Measurements from ENCODE around the gene MAGEA6. TPM values are rescaled to one million over a fixed set of nuclear protein-coding genes. Genes with fewer than 3 reads are reported as not detected.
"Not testable (repeated sequence)": the region's sequence is repeated elsewhere in the genome, so short reads cannot be mapped to it uniquely, and the experiment has no call there.

Gene MAGEA6
- total and polyA plus RNA-seq, 11 donors, result not detected

- H3K4me3 ChIP-seq; H3K36me3 ChIP-seq; DNase-seq; H3K27ac ChIP-seq; H3K9me3 ChIP-seq; H3K27me3 ChIP-seq; intact Hi-C loops (cut with DNase I); H3K4me1 ChIP-seq: not testable (repeated sequence)
- ATAC-seq, result peak in 1 of 4 donors; percentile 37
- WGBS, 4 donors, result 72 to 87% methylated on average over 3 to 4 of the region's 7 CpGs; no CpG with 5 or more reads in 2 of the 4 donors
Observed at GRCh38 chrX:152761582-152761981, 7.9 kb downstream of the MAGEA6 start.

GRCh38 chrX:152759544-152759943 is 9.9 kb downstream of the MAGEA6 start:
- H3K27ac ChIP-seq; intact Hi-C loops (cut with DNase I); H3K4me1 ChIP-seq; H3K4me3 ChIP-seq; H3K36me3 ChIP-seq; H3K27me3 ChIP-seq; ATAC-seq; DNase-seq; H3K9me3 ChIP-seq: not testable (repeated sequence)
- WGBS, 4 donors, result 74 to 84% (median 80%) methylated on average over 2 to 5 of the region's 7 CpGs

GRCh38 chrX:152758918-152759317 is 10.6 kb downstream of the MAGEA6 start, which contains the start of gene CSAG3:
CSAG3 (plus strand) TSS chrX:152759218.
- H3K27ac ChIP-seq; H3K4me3 ChIP-seq; DNase-seq; ATAC-seq; H3K36me3 ChIP-seq; H3K4me1 ChIP-seq; H3K27me3 ChIP-seq; H3K9me3 ChIP-seq; intact Hi-C loops (cut with DNase I): not testable (repeated sequence)
- no CpG with 5 or more reads among the region's 2 CpGs for WGBS, 4 donors

DNA sequence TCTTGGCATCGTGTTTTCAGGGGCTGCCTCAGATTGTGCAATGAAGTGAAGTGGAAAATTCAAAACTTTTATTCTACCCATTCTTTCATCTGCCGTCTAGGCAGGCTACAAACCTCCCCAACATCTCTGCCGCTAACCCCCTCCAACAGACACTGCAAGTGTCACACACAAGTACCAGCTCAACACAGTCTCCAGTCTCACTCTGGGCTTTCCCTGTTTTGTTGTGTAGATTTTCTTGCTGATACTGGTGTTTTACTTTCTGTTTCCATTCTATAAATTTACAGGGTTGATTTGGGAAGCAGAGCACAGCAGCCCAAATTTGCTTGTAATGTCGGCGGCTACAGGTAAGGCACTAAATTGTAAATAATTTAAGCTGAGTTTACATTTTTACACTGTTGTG is 14.6 kb downstream of the MAGEA6 start:
- H3K9me3 ChIP-seq; H3K4me3 ChIP-seq; H3K27ac ChIP-seq; DNase-seq; H3K4me1 ChIP-seq; H3K27me3 ChIP-seq; H3K36me3 ChIP-seq; intact Hi-C loops (cut with DNase I); ATAC-seq: not testable (repeated sequence)
- no CpG with 5 or more reads among the region's 5 CpGs for WGBS, 4 donors

DNA sequence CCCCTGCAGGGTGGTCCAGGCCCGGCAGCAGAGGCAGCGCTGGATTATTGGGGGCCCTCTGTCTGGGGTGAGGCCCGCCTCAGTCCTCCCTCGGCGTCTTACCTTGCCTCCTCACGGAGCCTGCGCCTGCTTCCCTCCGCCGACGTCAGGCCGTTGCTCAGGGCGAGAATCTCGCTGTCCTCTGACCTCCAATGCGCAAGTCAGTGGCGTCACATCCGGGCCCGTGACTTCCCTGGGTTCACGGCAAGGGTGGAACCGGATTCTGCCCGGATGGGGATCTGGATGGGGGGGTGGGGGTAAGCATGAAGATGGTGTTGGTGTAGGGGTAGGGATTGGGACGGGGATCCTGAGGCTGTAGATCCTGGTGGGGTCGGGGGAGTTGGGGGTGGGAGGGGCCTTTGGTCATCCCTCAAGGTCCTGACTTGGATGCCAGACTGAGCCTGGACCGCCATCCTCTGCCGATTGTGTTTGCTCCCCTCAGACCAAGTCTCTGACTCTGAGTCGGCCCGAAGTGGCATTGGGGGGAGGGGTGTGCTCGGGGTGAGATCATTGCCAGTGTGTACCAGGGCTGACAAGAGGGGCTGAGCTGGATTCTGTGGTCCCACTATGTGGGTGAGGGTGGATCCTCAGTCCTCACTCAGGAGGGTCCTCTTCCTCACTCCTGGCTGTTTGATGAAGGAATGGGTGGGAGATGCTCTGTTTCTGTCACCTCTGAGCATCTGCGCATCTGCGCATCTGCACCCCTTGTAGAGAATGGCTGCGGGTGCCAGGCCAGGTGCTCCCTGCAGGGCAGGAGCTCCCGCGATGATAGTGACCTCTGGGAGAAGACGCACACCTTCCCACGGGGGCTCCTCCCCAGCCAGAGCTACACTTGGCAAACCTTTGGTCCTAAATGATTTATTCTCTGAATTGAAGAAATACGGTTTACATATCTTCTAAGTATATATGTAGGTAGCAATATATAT is 15.5 kb downstream of the MAGEA6 start, which contains the start of gene MAGEA2:
TSS of gene MAGEA2 (minus strand) at position 157 of the 965 bp plus-strand sequence. CDS start 2,479 bp downstream, outside the sequence.
- ATAC-seq; H3K27ac ChIP-seq; DNase-seq; H3K4me1 ChIP-seq; H3K4me3 ChIP-seq; H3K9me3 ChIP-seq; H3K36me3 ChIP-seq; H3K27me3 ChIP-seq; intact Hi-C loops (cut with DNase I): not testable (repeated sequence)
- WGBS, 4 donors, result no CpG with 5 or more reads among the region's 35 CpGs

- TF ChIP-seq POLR2A (IDR thresholded peaks at IDR 0.05), result no peak
- TF ChIP-seq, protein P1, sequence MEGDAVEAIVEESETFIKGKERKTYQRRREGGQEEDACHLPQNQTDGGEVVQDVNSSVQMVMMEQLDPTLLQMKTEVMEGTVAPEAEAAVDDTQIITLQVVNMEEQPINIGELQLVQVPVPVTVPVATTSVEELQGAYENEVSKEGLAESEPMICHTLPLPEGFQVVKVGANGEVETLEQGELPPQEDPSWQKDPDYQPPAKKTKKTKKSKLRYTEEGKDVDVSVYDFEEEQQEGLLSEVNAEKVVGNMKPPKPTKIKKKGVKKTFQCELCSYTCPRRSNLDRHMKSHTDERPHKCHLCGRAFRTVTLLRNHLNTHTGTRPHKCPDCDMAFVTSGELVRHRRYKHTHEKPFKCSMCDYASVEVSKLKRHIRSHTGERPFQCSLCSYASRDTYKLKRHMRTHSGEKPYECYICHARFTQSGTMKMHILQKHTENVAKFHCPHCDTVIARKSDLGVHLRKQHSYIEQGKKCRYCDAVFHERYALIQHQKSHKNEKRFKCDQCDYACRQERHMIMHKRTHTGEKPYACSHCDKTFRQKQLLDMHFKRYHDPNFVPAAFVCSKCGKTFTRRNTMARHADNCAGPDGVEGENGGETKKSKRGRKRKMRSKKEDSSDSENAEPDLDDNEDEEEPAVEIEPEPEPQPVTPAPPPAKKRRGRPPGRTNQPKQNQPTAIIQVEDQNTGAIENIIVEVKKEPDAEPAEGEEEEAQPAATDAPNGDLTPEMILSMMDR (IDR thresholded peaks at IDR 0.05), result no peak
- Histone ChIP-seq H3K27me3 (peaks cover 0 to 4% (median 0%) of the 10 kb centered on the region in 9 donors), H3K9me3 (no peaks in the 10 kb centered on the region), H3K4me1 (no peaks in the 10 kb centered on the region), H3K4me3 (no peak overlapping the region), H3K27ac (no peak overlapping the region), H3K36me3 (no peaks in the 10 kb centered on the region)
- no peak for ATAC-seq
- DNase-seq, result no peak
- intact Hi-C loops (cut with DNase I), result no loop called here
- WGBS, 4 donors, result 74 to 91% (median 81%) methylated on average over 5 of the region's 5 CpGs
Observed at GRCh38 chrX:152738560-152738959, 30.9 kb downstream of the MAGEA6 start.

GRCh38 chrX:152736528-152736927 is 33.0 kb downstream of the MAGEA6 start:
- H3K27me3 ChIP-seq; H3K27ac ChIP-seq; H3K4me3 ChIP-seq; intact Hi-C loops (cut with DNase I); H3K9me3 ChIP-seq; H3K36me3 ChIP-seq; ATAC-seq; DNase-seq; H3K4me1 ChIP-seq: not testable (repeated sequence)
- 80 to 88% (median 84%) methylated on average over 12 of the region's 12 CpGs for WGBS, 4 donors
